ENCODE results near the gene ARMC7.

The ARMC7 gene

GRCh38 chr17:75109407-75110233 is at the start of gene ARMC7:
Gene ARMC7, plus strand, starts transcription at chr17:75109969. Its CDS starts 320 bp downstream, at chr17:75110289.
- FAIRE-seq (no peak), DNase-seq (ENCODE audit: insufficient read length, low spot score) (peak; percentile 99)
- no peak for TF ChIP-seq CTCF (IDR thresholded peaks at IDR 0.05; ENCODE audit: insufficient read depth, missing control alignments)

GRCh38 chr17:75060434-75061054 is 49.2 kb upstream of the ARMC7 start:
- DNase-seq (ENCODE audit: insufficient read length, low spot score) (peak; percentile 88), FAIRE-seq (peak; percentile 86)
- TF ChIP-seq CTCF (IDR thresholded peaks at IDR 0.05; ENCODE audit: insufficient read depth, missing control alignments), result no peak

- no peak for TF ChIP-seq CTCF (IDR thresholded peaks at IDR 0.05; ENCODE audit: insufficient read depth, missing control alignments)
- DNase-seq (ENCODE audit: insufficient read length, low spot score) (no peak), FAIRE-seq (no peak)
Observed at GRCh38 chr17:75061055-75061438, 48.7 kb upstream of the ARMC7 start.

DNA sequence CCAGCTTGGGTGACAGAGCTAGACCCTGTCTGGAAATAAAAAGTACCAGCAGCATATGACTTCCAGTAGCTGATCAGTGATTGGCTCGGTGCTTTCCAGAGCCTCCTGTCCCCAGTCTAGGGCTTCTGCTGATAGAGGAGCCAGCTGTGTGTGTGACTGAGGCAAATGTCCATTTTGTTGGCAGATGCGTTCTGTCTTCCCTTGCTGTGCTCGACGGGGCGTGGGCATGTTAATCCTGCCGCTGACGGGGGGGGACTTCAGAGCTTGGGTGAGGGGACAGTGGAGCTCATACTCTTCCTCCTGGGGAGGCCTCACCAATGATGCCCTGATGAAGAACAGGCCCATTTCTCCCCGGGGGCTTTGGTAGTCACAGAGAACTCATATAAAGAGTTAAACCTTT is 48.2 kb upstream of the ARMC7 start:
- FAIRE-seq, result no peak
- no peak for DNase-seq (ENCODE audit: insufficient read length, low spot score)
- no peak for TF ChIP-seq CTCF (IDR thresholded peaks at IDR 0.05; ENCODE audit: insufficient read depth, missing control alignments)

DNA sequence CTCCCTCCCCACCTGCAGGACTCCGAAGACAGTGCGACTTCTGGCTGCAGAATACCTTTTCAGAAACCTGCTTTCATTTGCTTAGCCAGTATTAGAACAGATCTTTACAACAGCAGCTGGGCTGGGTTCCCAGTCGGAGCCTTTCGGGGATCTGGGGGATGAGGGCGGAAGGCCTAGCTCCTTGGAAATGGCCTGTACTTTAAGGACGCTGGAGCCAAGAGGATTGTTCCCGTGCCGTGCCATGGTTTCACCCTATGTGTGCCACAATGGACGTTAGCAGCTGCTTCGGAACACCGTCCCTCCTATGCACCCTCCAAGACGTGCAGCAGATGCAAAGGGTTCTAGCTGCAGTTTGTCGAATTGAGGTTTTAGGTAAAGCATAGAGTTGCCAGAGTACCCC is 46.6 kb upstream of the ARMC7 start:
- DNase-seq (ENCODE audit: insufficient read length, low spot score), result no peak
- FAIRE-seq, result no peak
- no peak for TF ChIP-seq CTCF (IDR thresholded peaks at IDR 0.05; ENCODE audit: insufficient read depth, missing control alignments)

GRCh38 chr17:75063626-75064025 is 46.1 kb upstream of the ARMC7 start:
- no peak for TF ChIP-seq CTCF (IDR thresholded peaks at IDR 0.05; ENCODE audit: insufficient read depth, missing control alignments)
- DNase-seq (ENCODE audit: insufficient read length, low spot score) (no peak), FAIRE-seq (no peak)

DNA sequence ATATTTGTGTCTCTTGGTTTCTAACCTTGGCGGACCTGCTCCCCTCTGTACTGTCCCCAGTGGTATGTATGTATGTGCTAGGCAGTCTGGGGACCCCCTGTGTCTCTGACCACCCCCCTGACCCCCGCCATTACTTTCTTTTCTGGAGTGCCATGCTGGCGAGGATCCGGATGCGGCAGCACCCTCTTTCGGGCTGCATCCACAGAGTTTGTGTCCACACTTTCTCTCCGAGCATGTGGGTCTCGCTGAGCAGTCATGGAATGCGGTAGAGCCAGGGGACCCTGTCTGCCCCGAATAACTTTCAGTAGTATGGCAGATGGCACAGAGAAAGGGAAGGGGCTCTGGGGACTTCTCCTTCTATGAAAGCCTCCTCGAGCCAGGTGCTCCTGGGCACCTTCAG is 45.7 kb upstream of the ARMC7 start:
- TF ChIP-seq CTCF (IDR thresholded peaks at IDR 0.05; ENCODE audit: insufficient read depth, missing control alignments), result no peak
- no peak for DNase-seq (ENCODE audit: insufficient read length, low spot score)
- no peak for FAIRE-seq
